Stimulated activated CD4-positive, alpha-beta T cell treated with anti-CD3 and anti-CD28 coated beads, Interleukin-12 subunit alpha, Interleukin-12 subunit beta, amount 100 ng/mL, for 48 hours (primary cell): ENCODE results near the gene CLSTN3.

Experiments used
- DNase-seq, 3 donors: peaks; one replicate each; pipeline ENCODE4 v3.0.0-alpha.2; 2020; ENCODE audit warnings: low read depth in 2 of 3, low spot score in 1 of 3

CLSTN3 gene

GRCh38 chr12:7125632-7126227 is 4.4 kb upstream of the CLSTN3 start:
- DNase-seq, result no peak

GRCh38 chr12:7127916-7128626 is 2.1 kb upstream of the CLSTN3 start:
- no peak for DNase-seq

GRCh38 chr12:7128681-7129286 is 1.4 kb upstream of the CLSTN3 start, which contains the start of gene RBP5:
TSS of gene RBP5 (minus strand) at chr12:7128889. CDS start at chr12:7128775, 114 bp downstream.
- no peak for DNase-seq

GRCh38 chr12:7129287-7129871 is 792 bp upstream of the CLSTN3 start:
- peak in 1 of 3 donors; percentile 2 for DNase-seq

- DNase-seq, result peak in 2 of 3 donors; percentile 30 to 51
Observed at GRCh38 chr12:7130701-7131501, 730 bp downstream of the CLSTN3 start.

GRCh38 chr12:7131502-7131866 is 1.3 kb downstream of the CLSTN3 start:
- no peak for DNase-seq

GRCh38 chr12:7134396-7135166 is 4.4 kb downstream of the CLSTN3 start:
- no peak for DNase-seq

GRCh38 chr12:7136071-7136470 is 5.9 kb downstream of the CLSTN3 start:
- no peak for DNase-seq

GRCh38 chr12:7136676-7137075 is 6.5 kb downstream of the CLSTN3 start:
- DNase-seq, result no peak

- DNase-seq, result no peak
Observed at GRCh38 chr12:7137908-7138307, 7.7 kb downstream of the CLSTN3 start.

GRCh38 chr12:7139200-7139599 is 9.0 kb downstream of the CLSTN3 start:
- DNase-seq, result no peak

GRCh38 chr12:7141351-7142005 is 11.3 kb downstream of the CLSTN3 start:
- DNase-seq, result no peak

GRCh38 chr12:7142056-7142644 is 12.0 kb downstream of the CLSTN3 start:
- DNase-seq, result peak; percentile 26 to 44 (median 35)

GRCh38 chr12:7142809-7143465 is 12.8 kb downstream of the CLSTN3 start:
- DNase-seq, result no peak

GRCh38 chr12:7143564-7143963 is 13.4 kb downstream of the CLSTN3 start:
- DNase-seq, result no peak

- DNase-seq, result no peak
Observed at GRCh38 chr12:7144414-7145120, 14.4 kb downstream of the CLSTN3 start.

- no peak for DNase-seq
Observed at GRCh38 chr12:7145671-7146070, 15.5 kb downstream of the CLSTN3 start.

- DNase-seq, result no peak
Observed at GRCh38 chr12:7146228-7146627, 16.1 kb downstream of the CLSTN3 start.
